Naive thymus-derived CD4-positive, alpha-beta T cell (primary cell): ENCODE results near the gene ORC2. TPM values are rescaled to one million over a fixed set of nuclear protein-coding genes. Genes with fewer than 3 reads are reported as not detected.
"Not testable (repeated sequence)": the region's sequence is repeated elsewhere in the genome, so short reads cannot be mapped to it uniquely, and the experiment has no call there.

Source experiments
- ATAC-seq: fragments of 150-1000 bp; cut with Tn5 transposase; 2 replicates; pipeline ENCODE4 v1.10.0; 2021; ENCODE audit warnings: mild to moderate bottlenecking, moderate library complexity
- CTCF ChIA-PET: fragments of 350-600 bp; sonication (Branson Sonifier 250); formaldehyde crosslinking; loops from one replicate; lab custom pipeline; 2021; ENCODE audit warnings: antibody characterized with exemption; lab: Charles Lee
- POLR2A ChIA-PET: fragments of 350-600 bp; sonication (Branson Sonifier 250); formaldehyde crosslinking; loops from one replicate; lab custom pipeline; 2021; ENCODE audit warnings: antibody characterized with exemption, inconsistent platforms; lab: Charles Lee
- DNase-seq, 9 donors: peaks; one replicate each; pipeline versions ENCODE4 v3.0.0 to v3.0.0-alpha.2; 2020 to 2022; ENCODE audit warnings: mixed read lengths in 1 of 9
- H3K27ac ChIP-seq: one replicate; pipeline ENCODE4 v1.7.0; 2013; ENCODE audit warnings: mild to moderate bottlenecking, low read depth, low read length, moderate library complexity
- H3K27me3 ChIP-seq, 2 donors: one replicate each; pipeline ENCODE4 v1.7.0; 2013; ENCODE audit warnings: low read length in 2 of 2, mild to moderate bottlenecking in 2 of 2, moderate library complexity in 2 of 2; ENCODE audit not compliant: control insufficient read depth in 2 of 2, insufficient read depth in 2 of 2
- H3K36me3 ChIP-seq, 3 experiments: 1 replicate in 2 of 3; 2 replicates in 1 of 3; pipeline ENCODE4 v1.7.0; 2013; ENCODE audit warnings: low read length in 3 of 3, mild to moderate bottlenecking in 3 of 3, moderate library complexity in 1 of 3; ENCODE audit not compliant: insufficient read depth in 3 of 3, control insufficient read depth in 2 of 3
- H3K4me1 ChIP-seq, 2 donors: one replicate each; pipeline ENCODE4 v1.7.0; 2013; ENCODE audit warnings: low read length in 2 of 2, mild to moderate bottlenecking in 2 of 2, moderate library complexity in 1 of 2; ENCODE audit not compliant: control insufficient read depth in 2 of 2, insufficient read depth in 2 of 2
- H3K4me3 ChIP-seq: 2 replicates; pipeline ENCODE4 v1.7.0; 2013; ENCODE audit warnings: mild to moderate bottlenecking, low read length
- H3K9me3 ChIP-seq, 3 experiments: 1 replicate in 2 of 3; 2 replicates in 1 of 3; pipeline ENCODE4 v1.7.0; 2013; ENCODE audit warnings: low read length in 3 of 3; ENCODE audit not compliant: control insufficient read depth in 2 of 3
- H3K27ac Mint-ChIP-seq, 9 donors: one replicate each; pipeline ENCODE4 v1.8.0; 2020 to 2022; ENCODE audit warnings: mixed read lengths in 9 of 9, mild to moderate bottlenecking in 8 of 9, moderate library complexity in 5 of 9, inconsistent platforms in 2 of 9
- H3K27me3 Mint-ChIP-seq, 5 donors: one replicate each; pipeline ENCODE4 v1.8.0; 2021 to 2022; ENCODE audit warnings: mixed read lengths in 5 of 5, mild to moderate bottlenecking in 1 of 5
- H3K36me3 Mint-ChIP-seq, 5 donors: one replicate each; pipeline ENCODE4 v1.8.0; 2020 to 2022; ENCODE audit warnings: mixed read lengths in 5 of 5, mild to moderate bottlenecking in 3 of 5, inconsistent platforms in 1 of 5
- H3K4me1 Mint-ChIP-seq, 7 donors: one replicate each; pipeline ENCODE4 v1.8.0; 2020 to 2022; ENCODE audit warnings: mixed read lengths in 7 of 7, mild to moderate bottlenecking in 3 of 7, inconsistent platforms in 1 of 7
- H3K4me3 Mint-ChIP-seq, 10 donors: one replicate each; pipeline ENCODE4 v1.8.0; 2020 to 2022; ENCODE audit warnings: mild to moderate bottlenecking in 10 of 10, mixed read lengths in 10 of 10, moderate library complexity in 6 of 10, inconsistent platforms in 2 of 10
- H3K9me3 Mint-ChIP-seq, 11 donors: one replicate each; pipeline ENCODE4 v1.8.0; 2020 to 2022; ENCODE audit warnings: mixed read lengths in 11 of 11, mild to moderate bottlenecking in 4 of 11, inconsistent platforms in 1 of 11, moderate library complexity in 1 of 11
- intact Hi-C, 2 donors: fragments of 100-400 bp; cut with micrococcal nuclease; formaldehyde crosslinking; loops; one replicate each; pipeline ENCODE4 v1.15.1; 2023
- polyA plus RNA-seq, 2 donors: library from polyadenylated mRNA; unstranded; fragments of 300-500 nt; fragmentation: Illumina TruSeq; gene quantifications; one replicate each; pipeline ENCODE4 v1.2.3, GENCODE V29; 2021
- total RNA-seq, 6 experiments: library from RNA in 5 of 6; stranded (reverse) in 5 of 6; gene quantifications; 1 replicate in 5 of 6; 2 replicates in 1 of 6; pipeline ENCODE4 v1.2.3 and lab custom pipeline; 2021 to 2026

Gene ORC2
- total and polyA plus RNA-seq, 7 experiments from 2014 or later = 9.7 to 78.0 (median 34.5) TPM

GRCh38 chr2:200901459-200902072 lies 61.9 kb downstream of the ORC2 start:
- Histone ChIP-seq H3K4me3 (no peak overlapping the region), H3K36me3 (peaks cover 5 to 68% (median 22%) of the 10 kb centered on the region in 3 experiments), H3K27ac (no peak overlapping the region), H3K4me1 (no peaks in the 10 kb centered on the region), H3K9me3 (no peaks in the 10 kb centered on the region), H3K27me3 (no peaks in the 10 kb centered on the region)
- intact Hi-C loops = loop anchor here (1.0 to 5.0 kb wide), 10 partner anchors 12 to 551 kb away; partner anchors contain the start of genes NIF3L1 (in 2 of the 2), PPIL3 (in 2 of the 2), CFLAR (in 1 of the 2) and ORC2 (in 1 of the 2)
- Mint-ChIP-seq H3K9me3 (no peaks in the 10 kb centered on the region), H3K4me3 (no peak overlapping the region), H3K4me1 (peaks cover 0 to 27% (median 6%) of the 10 kb centered on the region in 7 donors), H3K27ac (peak overlapping the region; percentile 4 to 86 (median 44)), H3K27me3 (no peaks in the 10 kb centered on the region), H3K36me3 (peaks cover 14 to 27% (median 21%) of the 10 kb centered on the region in 5 donors)
- CTCF ChIA-PET = interaction anchor here (0.6 to 2.1 kb wide), 11 partner anchors 26 to 361 kb away, joined by 3 to 17 read pairs (median 3); no protein-coding TSS in a partner anchor
- ATAC-seq = peak; percentile 100
- DNase-seq = peak; percentile 18 to 83 (median 76)
- POLR2A ChIA-PET = interaction anchor here (0.6 to 1.9 kb wide), 7 partner anchors 12 to 299 kb away, joined by 3 to 12 read pairs (median 3); partner anchors contain the start of genes CLK1, NIF3L1 and PPIL3

- H3K36me3 Mint-ChIP-seq = peaks cover 21 to 39% (median 26%) of the 10 kb centered on the region in 5 donors
- Histone ChIP-seq H3K4me1 (no peaks in the 10 kb centered on the region), H3K9me3 (no peaks in the 10 kb centered on the region), H3K27me3 (no peaks in the 10 kb centered on the region), H3K36me3 (peaks cover 10 to 75% (median 40%) of the 10 kb centered on the region in 3 experiments), H3K27ac (no peak overlapping the region), H3K4me3 (no peak overlapping the region)
- H3K4me3 Mint-ChIP-seq = no peak overlapping the region
- peaks cover 0 to 24% (median 6%) of the 10 kb centered on the region in 7 donors for H3K4me1 Mint-ChIP-seq
- H3K27ac Mint-ChIP-seq = peak overlapping the region in 1 of 9 donors; percentile 28
- peaks cover 0 to 2% (median 0%) of the 10 kb centered on the region in 11 donors for H3K9me3 Mint-ChIP-seq
- CTCF ChIA-PET = interaction anchor here (1.3 kb wide), 1 partner anchor 333 kb away, joined by 4 read pairs; no protein-coding TSS in a partner anchor
- H3K27me3 Mint-ChIP-seq = no peaks in the 10 kb centered on the region
- POLR2A ChIA-PET = interaction anchor here (0.5 to 1.7 kb wide), 2 partner anchors 10 to 36 kb away, joined by 4 to 8 read pairs; partner anchors contain the start of genes NIF3L1 and PPIL3
- DNase-seq = no peak
- no peak for ATAC-seq
- intact Hi-C loops = no loop called here
Observed at GRCh38 chr2:200899482-200899881, 64.0 kb downstream of the ORC2 start.

GRCh38 chr2:200888704-200889625 lies 74.5 kb downstream of the ORC2 start, which contains the start of the genes NIF3L1 and PPIL3:
NIF3L1 (plus strand) TSS chr2:200889371; CDS start chr2:200891944, 2,573 bp downstream.
PPIL3 (minus strand) TSS chr2:200889077; CDS start chr2:200887615, 1,462 bp downstream.
- ATAC-seq (peak; percentile 89), DNase-seq (peak; percentile 88 to 97 (median 95))
- H3K4me3 Mint-ChIP-seq = peak within 1 kb of the TSS; percentile 88 to 100 (median 96)
- H3K36me3 Mint-ChIP-seq = peaks cover 0 to 25% (median 5%) of the 10 kb centered on the region in 5 donors
- H3K9me3 ChIP-seq = no peaks in the 10 kb centered on the region
- H3K4me1 Mint-ChIP-seq = peaks cover 35 to 75% (median 60%) of the 10 kb centered on the region in 7 donors
- H3K27me3 Mint-ChIP-seq = no peaks in the 10 kb centered on the region
- CTCF ChIA-PET = interaction anchor here (0.7 to 1.1 kb wide), 3 partner anchors 30 to 228 kb away, joined by 3 to 4 read pairs (median 3); no protein-coding TSS in a partner anchor
- peak within 1 kb of the TSS; percentile 97 to 100 (median 100) for H3K27ac Mint-ChIP-seq
- intact Hi-C loops = loop anchor here (1.0 to 5.0 kb wide), 16 partner anchors 12 to 1746 kb away; partner anchors contain the start of genes BZW1 (in 2 of the 2), CFLAR (in 2 of the 2), CLK1 (in 2 of the 2) and HYCC2 (in 2 of the 2)
- peaks cover 0 to 11% (median under 1%) of the 10 kb centered on the region in 3 experiments for H3K36me3 ChIP-seq
- H3K27ac ChIP-seq = peak within 1 kb of the TSS; percentile 86
- H3K4me1 ChIP-seq = peaks cover 23 to 26% of the 10 kb centered on the region in 2 donors
- peak within 1 kb of the TSS; percentile 83 for H3K4me3 ChIP-seq
- peaks cover 0 to 7% (median 0%) of the 10 kb centered on the region in 11 donors for H3K9me3 Mint-ChIP-seq
- POLR2A ChIA-PET = interaction anchor here (0.6 to 5.8 kb wide), 33 partner anchors 10 to 917 kb away, joined by 3 to 156 read pairs (median 4); partner anchors contain the start of genes BZW1, CASP8, CDK15 and CFLAR
- no peaks in the 10 kb centered on the region for H3K27me3 ChIP-seq

- Mint-ChIP-seq H3K27ac (peak overlapping the region in 1 of 9 donors; percentile 19), H3K36me3 (peaks cover 0 to 43% (median 25%) of the 10 kb centered on the region in 5 donors), H3K4me1 (peaks cover 0 to 34% (median 14%) of the 10 kb centered on the region in 7 donors)
- ATAC-seq, DNase-seq, H3K27me3 Mint-ChIP-seq, H3K27ac ChIP-seq, H3K27me3 ChIP-seq, intact Hi-C loops, H3K9me3 Mint-ChIP-seq, H3K4me3 Mint-ChIP-seq, H3K4me1 ChIP-seq, H3K4me3 ChIP-seq, H3K9me3 ChIP-seq: not testable (repeated sequence)
- ChIA-PET CTCF (interaction anchor here (0.6 kb wide), 1 partner anchor 44 kb away, joined by 5 read pairs; no protein-coding TSS in a partner anchor), POLR2A (interaction anchor here (3.1 kb wide), 1 partner anchor 17 kb away, joined by 14 read pairs; the partner anchor contains the start of gene CLK1)
- H3K36me3 ChIP-seq = peaks cover 9 to 61% (median 13%) of the 10 kb centered on the region in 3 experiments
Observed at GRCh38 chr2:200881715-200882249, 81.7 kb downstream of the ORC2 start.

GRCh38 chr2:200878289-200878880 lies 85.1 kb downstream of the ORC2 start:
- Histone ChIP-seq H3K4me1 (no peaks in the 10 kb centered on the region), H3K4me3 (no peak overlapping the region), H3K27me3 (no peaks in the 10 kb centered on the region), H3K9me3 (no peaks in the 10 kb centered on the region), H3K27ac (no peak overlapping the region), H3K36me3 (peaks cover 9 to 73% (median 13%) of the 10 kb centered on the region in 3 experiments)
- Mint-ChIP-seq H3K4me1 (peaks cover 0 to 17% (median 6%) of the 10 kb centered on the region in 7 donors), H3K4me3 (no peak overlapping the region), H3K27me3 (no peaks in the 10 kb centered on the region), H3K36me3 (peaks cover 0 to 51% (median 32%) of the 10 kb centered on the region in 5 donors), H3K27ac (no peak overlapping the region), H3K9me3 (no peaks in the 10 kb centered on the region)
- ChIA-PET CTCF (interaction anchor here (0.6 kb wide), 1 partner anchor 280 kb away, joined by 4 read pairs; no protein-coding TSS in a partner anchor), POLR2A (interaction anchor here (0.6 to 1.2 kb wide), 3 partner anchors 9 to 332 kb away, joined by 4 to 16 read pairs (median 4); partner anchors contain the start of gene CLK1)
- no peak for DNase-seq
- ATAC-seq = no peak
- intact Hi-C loops = no loop called here
